HUES64 (cell line): ENCODE measurements around the gene PDE11A.

Experiments used
- H3K27ac ChIP-seq: 2 replicates; pipeline ENCODE4 v1.7.0; 2013; ENCODE audit warnings: low read depth, low read length, inconsistent platforms
- H3K27me3 ChIP-seq: 2 replicates; pipeline ENCODE4 v1.6.1; 2013; ENCODE audit warnings: mild to moderate bottlenecking, low read length; ENCODE audit not compliant: insufficient read depth
- H3K36me3 ChIP-seq: 2 replicates; pipeline ENCODE4 v1.6.1; 2013; ENCODE audit warnings: mild to moderate bottlenecking, low read length; ENCODE audit not compliant: insufficient read depth
- H3K4me1 ChIP-seq: 2 replicates; pipeline ENCODE4 v1.6.1; 2013; ENCODE audit warnings: mild to moderate bottlenecking, low read length, moderate library complexity; ENCODE audit not compliant: insufficient read depth
- H3K4me3 ChIP-seq: 2 replicates; pipeline ENCODE4 v1.5.1; 2013; ENCODE audit warnings: mild to moderate bottlenecking, low read length, moderate library complexity
- H3K9ac ChIP-seq: 2 replicates; pipeline ENCODE4 v1.6.1; 2013; ENCODE audit warnings: mild to moderate bottlenecking, low read depth, low read length
- H3K9me3 ChIP-seq: 2 replicates; pipeline ENCODE4 v1.6.1; 2013; ENCODE audit warnings: low read depth, low read length; ENCODE audit not compliant: insufficient read depth
- WGBS: fragments of 150-250, 120-280 bp; methylation state at CpG from one replicate; pipeline ENCODE4 v1.1.7; 2013; ENCODE audit warnings: missing lambda C conversion rate; 5-methylcytosine and 5-hydroxymethylcytosine counted together

Gene PDE11A

DNA sequence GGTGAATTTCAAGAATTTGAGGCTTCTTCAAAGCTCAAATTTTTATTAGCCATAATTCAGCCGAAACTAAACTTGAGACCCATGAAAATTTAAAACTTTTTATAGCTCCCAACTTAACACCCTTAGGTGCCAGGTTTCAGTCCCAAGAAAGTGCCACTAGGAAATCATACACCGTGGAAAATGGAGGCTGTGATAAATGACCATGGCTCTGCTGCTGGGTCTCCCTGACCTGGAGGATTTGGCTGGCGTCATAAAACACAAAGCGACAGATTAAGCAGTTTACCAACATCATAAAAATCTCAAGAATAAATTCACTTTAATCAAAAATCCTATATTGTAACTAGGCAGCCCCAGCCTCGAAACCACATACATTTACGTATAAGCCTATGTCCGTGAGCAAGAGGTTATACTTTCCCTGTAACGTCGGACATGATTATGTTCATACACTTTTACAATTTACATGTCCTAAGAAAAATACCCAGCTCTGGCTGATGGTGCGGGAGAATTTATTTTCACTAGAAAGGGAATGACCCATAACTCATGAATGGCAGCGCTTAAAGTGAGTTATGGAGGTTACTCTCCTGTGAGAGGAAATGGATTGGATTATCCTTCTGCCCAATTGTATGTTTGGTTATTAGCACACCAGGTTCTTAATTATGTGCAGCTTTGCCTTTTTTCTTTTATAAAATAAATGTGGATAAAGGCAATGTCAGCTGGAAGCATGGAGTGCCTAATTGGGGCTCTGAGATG, 350.6 kb downstream of the PDE11A start:
- H3K4me1 ChIP-seq = no peaks in the 10 kb centered on the region
- no peaks in the 10 kb centered on the region for H3K36me3 ChIP-seq
- 85% methylated on average over 11 of the region's 11 CpGs for WGBS
- no peak overlapping the region for H3K9ac ChIP-seq
- no peak overlapping the region for H3K27ac ChIP-seq
- H3K9me3 ChIP-seq = no peaks in the 10 kb centered on the region
- H3K4me3 ChIP-seq = no peak overlapping the region
- H3K27me3 ChIP-seq = peaks cover 45% of the 10 kb centered on the region

DNA sequence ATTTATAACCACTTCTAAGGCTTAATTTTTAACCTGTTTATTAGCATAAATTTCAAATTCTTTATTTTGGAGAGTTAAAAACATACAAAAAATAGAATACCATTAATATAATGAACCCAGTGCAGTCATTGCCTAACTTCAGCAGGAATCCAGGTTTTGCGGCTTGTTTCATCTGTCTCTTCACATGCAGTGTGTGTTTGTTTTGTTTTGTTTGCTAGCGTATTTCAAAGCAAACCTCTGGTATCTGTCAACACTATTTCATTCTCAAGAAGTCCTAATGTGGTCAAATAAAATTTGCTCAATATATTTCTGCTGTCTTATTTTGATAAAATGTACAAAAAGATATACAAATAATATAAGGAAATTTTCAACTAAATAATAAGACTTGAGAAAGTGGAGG, 351.5 kb downstream of the PDE11A start:
- Histone ChIP-seq H3K9me3 (no peaks in the 10 kb centered on the region), H3K36me3 (no peaks in the 10 kb centered on the region), H3K9ac (no peak overlapping the region), H3K4me1 (no peaks in the 10 kb centered on the region), H3K27ac (no peak overlapping the region), H3K27me3 (peaks cover 36% of the 10 kb centered on the region), H3K4me3 (no peak overlapping the region)
- WGBS = no CpG with 5 or more reads among the region's 2 CpGs

DNA sequence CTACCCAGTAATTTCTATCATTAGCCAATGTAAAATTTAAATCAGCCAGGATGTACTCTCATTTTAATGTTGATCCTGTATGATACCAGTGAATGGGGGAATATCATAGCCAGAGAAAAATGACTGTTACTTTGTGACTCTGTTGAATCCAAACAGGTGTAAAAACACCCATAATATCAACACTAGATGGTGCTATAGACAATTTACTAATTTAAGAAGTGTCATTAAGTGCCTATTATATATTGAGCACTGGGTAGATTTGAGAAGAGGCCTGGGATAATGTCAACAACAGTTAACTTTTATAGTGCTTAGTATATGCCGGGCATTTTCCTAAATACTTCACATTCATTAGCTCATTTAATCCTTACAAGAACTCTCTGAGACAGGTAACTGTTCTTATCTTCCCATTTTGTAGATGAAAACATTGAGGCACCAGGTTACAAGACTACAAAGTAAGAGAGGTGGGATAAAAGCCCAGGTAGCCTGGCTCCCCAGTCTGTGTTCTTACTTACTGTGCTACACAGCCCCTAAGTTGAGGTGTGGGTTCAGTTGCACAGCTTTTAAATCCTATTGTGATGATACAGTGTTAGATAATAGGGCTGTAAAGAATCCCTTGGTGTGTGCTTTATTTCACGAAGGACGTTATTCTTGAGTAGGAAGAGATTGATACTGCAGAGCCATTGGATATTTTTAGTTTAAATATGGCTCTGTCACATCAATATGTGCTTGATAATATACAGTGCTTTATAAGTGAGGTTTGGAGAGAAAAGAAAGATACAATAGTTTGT, 354.6 kb downstream of the PDE11A start:
- H3K27ac ChIP-seq = no peak overlapping the region
- whole genome bisulfite sequencing = 86% methylated on average over 3 of the region's 3 CpGs

DNA sequence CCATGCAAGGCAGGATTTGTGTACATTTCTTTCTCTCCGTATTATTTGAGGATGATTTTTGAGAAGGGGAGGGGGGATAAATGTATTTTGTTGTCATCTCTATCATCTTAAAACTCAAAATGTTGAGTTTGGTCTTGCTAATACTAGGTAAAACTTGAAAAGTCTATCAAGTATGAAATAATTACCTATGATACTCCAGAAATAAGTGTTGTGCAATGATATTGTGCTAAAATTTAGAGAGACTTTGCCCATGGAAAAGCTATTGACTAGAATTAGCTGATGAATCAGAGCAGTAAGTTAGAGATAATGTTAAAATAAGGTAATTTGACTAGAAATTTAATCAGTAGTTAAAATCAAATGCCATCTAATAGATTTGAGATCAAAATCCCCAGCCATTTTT, 356.1 kb downstream of the PDE11A start:
- Histone ChIP-seq H3K4me1 (no peaks in the 10 kb centered on the region), H3K27ac (no peak overlapping the region), H3K4me3 (no peak overlapping the region), H3K9me3 (no peaks in the 10 kb centered on the region), H3K9ac (no peak overlapping the region), H3K27me3 (peaks cover 8% of the 10 kb centered on the region), H3K36me3 (no peaks in the 10 kb centered on the region)
- no CpG with 5 or more reads among the region's 1 CpG for WGBS

More for the DNA sequence above, 354.6 kb downstream of the PDE11A start:
- Histone ChIP-seq H3K9me3 (no peaks in the 10 kb centered on the region), H3K27me3 (peaks cover 20% of the 10 kb centered on the region), H3K4me1 (no peaks in the 10 kb centered on the region), H3K36me3 (no peaks in the 10 kb centered on the region), H3K4me3 (no peak overlapping the region), H3K9ac (no peak overlapping the region)

DNA sequence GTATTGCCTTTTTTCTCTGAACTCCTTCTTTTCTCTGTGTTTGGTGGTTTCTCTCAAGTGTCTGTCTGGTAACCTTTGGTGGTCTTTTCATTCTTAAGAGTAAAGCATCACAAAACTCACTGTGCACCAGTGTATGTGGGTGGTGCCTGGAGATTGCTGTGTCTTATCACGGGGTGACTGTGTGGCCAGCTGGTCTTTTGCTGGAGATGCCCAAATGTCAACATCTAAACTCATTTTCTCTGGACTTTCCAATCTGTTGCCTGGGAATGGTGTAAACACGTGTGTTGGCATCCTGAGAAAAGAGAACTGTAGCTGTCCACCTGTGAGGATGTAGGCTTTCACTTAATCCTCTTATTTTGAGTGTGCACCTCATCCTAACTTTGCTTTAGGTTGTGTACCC, 356.8 kb downstream of the PDE11A start:
- Histone ChIP-seq H3K9me3 (no peaks in the 10 kb centered on the region), H3K27me3 (peaks cover 4% of the 10 kb centered on the region; the same call in 1 of the 2 replicates), H3K4me3 (no peak overlapping the region), H3K9ac (no peak overlapping the region), H3K36me3 (no peaks in the 10 kb centered on the region), H3K27ac (no peak overlapping the region), H3K4me1 (no peaks in the 10 kb centered on the region)
- WGBS = 64% methylated on average over 2 of the region's 2 CpGs

DNA sequence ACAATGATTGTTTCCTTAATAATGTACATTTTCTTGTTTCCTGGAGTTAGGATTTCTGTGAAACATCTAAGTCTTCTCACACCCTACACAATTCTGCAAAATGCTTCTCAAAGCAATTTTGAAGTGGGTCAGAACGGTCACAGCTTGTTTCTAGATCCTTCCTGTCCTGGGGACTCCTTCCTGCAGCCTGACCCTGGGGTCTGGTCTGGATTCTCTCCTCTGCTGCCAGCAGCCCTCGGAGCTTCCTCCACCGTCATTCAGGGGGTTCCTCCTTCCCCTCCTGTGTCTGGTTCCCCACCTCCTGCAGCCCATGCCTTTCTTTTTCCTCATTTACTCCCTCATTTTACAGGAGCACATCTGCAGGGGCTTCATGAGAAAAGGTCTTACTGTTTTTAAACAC, 357.9 kb downstream of the PDE11A start:
- 71% methylated on average over 3 of the region's 3 CpGs for WGBS
- H3K4me3 ChIP-seq = no peak overlapping the region
- no peak overlapping the region for H3K9ac ChIP-seq
- no peaks in the 10 kb centered on the region for H3K9me3 ChIP-seq
- H3K27me3 ChIP-seq = peaks cover 13% of the 10 kb centered on the region
- H3K4me1 ChIP-seq = no peaks in the 10 kb centered on the region
- no peaks in the 10 kb centered on the region for H3K36me3 ChIP-seq
- no peak overlapping the region for H3K27ac ChIP-seq

DNA sequence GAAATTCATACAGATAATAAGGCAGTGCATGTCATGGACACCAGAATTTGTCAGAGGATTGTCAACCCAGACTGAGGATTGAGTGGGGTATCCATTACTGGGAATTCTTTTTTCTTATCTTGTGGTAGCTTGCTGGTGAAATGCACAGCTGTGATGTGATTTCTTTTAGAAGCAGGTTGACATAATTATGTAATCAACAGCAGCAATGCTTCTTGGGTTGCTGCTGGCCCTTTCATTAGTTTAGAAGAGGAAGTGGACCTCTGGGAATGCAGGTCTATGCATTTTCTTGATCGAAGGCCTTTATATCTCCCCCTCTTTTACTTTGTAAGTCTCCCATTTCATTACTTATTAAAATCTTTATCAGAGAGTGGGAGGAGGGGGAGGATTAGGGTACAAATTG, 360.1 kb downstream of the PDE11A start:
- Histone ChIP-seq H3K9ac (no peak overlapping the region), H3K27me3 (peaks cover 15% of the 10 kb centered on the region), H3K4me1 (no peaks in the 10 kb centered on the region), H3K27ac (no peak overlapping the region), H3K4me3 (no peak overlapping the region), H3K9me3 (no peaks in the 10 kb centered on the region), H3K36me3 (no peaks in the 10 kb centered on the region)
- WGBS = no CpG with 5 or more reads among the region's 1 CpG

DNA sequence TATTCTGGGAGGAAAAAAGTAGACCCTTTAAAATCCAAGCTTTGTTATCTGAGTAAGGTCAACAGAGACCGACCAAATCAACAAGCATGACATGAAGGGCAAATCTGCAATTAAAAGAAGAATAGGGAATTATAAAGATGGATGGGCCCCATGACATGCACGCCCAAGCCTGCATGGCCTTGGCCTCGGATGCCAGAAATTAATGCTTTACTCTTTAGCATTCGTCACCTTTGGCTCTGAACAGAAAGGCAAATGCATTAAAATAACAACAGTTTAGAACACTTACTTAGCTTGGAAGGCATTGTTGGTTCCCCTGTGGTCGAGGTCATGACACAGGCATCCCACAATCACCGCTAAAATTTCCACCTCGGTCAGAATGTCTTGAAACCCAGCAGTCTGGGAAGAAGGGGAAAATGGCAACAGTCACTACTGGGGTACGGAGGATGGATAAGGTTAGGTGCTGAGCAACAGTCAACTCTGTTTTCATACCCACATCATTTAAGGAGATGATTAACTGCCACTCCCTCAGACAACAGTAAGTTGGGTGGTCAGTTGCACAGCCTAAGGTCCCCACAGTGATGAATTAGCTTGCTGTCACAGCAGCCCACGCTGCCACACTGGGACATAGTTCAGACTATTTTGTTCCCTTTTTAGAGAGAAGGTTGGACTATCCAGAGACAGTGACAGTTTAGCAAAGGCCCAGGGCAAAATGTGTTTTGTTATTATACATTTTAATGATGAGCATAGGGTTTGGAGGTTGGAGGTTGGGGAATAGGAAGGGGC, 360.9 kb downstream of the PDE11A start:
- H3K36me3 ChIP-seq = no peaks in the 10 kb centered on the region
- H3K9me3 ChIP-seq = no peaks in the 10 kb centered on the region
- no peak overlapping the region for H3K4me3 ChIP-seq
- WGBS = 79% methylated on average over 9 of the region's 9 CpGs
- no peaks in the 10 kb centered on the region for H3K4me1 ChIP-seq
- H3K27ac ChIP-seq = no peak overlapping the region
- H3K27me3 ChIP-seq = peaks cover 18% of the 10 kb centered on the region
- H3K9ac ChIP-seq = no peak overlapping the region

DNA sequence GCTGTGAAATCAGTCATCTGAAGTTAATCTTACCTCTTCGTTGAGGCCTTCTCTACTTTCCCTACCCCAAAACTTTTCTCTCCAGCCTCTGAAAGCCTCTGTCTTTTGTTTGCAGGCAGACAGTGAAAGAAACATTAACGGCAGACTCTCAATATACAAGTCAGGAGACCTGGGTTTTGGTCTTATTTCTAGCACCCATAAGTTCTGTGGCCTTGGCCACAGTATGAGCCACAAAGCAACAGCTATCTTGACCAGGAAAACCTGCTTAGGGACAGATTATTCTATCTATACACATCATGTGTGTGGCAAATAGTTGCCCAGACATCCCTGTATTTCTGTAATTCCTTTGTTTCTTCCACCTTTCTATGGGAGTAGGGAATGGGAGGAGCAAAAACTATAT, 361.7 kb downstream of the PDE11A start:
- Histone ChIP-seq H3K27me3 (peaks cover 18% of the 10 kb centered on the region), H3K4me3 (no peak overlapping the region), H3K9ac (no peak overlapping the region), H3K36me3 (no peaks in the 10 kb centered on the region), H3K27ac (no peak overlapping the region), H3K4me1 (no peaks in the 10 kb centered on the region), H3K9me3 (no peaks in the 10 kb centered on the region)
- WGBS = 97% methylated on average over 2 of the region's 2 CpGs

DNA sequence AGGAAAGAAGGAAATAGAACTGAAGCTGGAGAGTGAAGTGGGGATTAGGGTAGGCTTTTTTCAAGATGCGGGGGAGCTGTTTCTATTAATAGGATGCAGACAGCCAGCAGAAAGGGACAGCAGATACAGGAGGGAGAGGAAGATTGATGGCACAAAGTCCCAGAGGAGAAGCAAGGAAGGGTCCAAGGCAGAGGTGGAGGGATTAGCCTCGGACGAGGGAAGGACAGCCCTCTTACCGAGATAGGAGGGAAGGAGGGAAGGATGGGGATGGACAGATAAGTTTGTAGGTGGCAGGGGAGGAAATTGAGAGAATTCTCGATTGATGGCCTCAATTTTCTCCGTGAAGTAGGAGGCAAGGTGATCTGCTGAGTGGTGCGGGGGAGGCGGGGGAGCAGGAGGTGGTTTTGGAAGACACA, 362.6 kb downstream of the PDE11A start:
- H3K4me1 ChIP-seq = no peaks in the 10 kb centered on the region
- no peak overlapping the region for H3K27ac ChIP-seq
- H3K4me3 ChIP-seq = no peak overlapping the region
- no peak overlapping the region for H3K9ac ChIP-seq
- H3K27me3 ChIP-seq = peaks cover 18% of the 10 kb centered on the region
- H3K9me3 ChIP-seq = no peaks in the 10 kb centered on the region
- 87% methylated on average over 8 of the region's 8 CpGs for WGBS
- no peaks in the 10 kb centered on the region for H3K36me3 ChIP-seq
